HepG2 (cell line): ENCODE measurements around the gene KIAA1614. TPM values are rescaled to one million over a fixed set of nuclear protein-coding genes. Genes with fewer than 3 reads are reported as not detected.

Experiments used
- DPF2 ChIP-seq: sonication (generic); formaldehyde crosslinking; IDR thresholded peaks from 2 replicates; pipeline ENCODE4 v1.4.0; 2020; ENCODE audit warnings: mild to moderate bottlenecking, low read depth, missing genetic modification reagents, borderline replicate concordance
- KDM4B ChIP-seq: sonication (generic); formaldehyde crosslinking; IDR thresholded peaks from 2 replicates; pipeline ENCODE4 v1.4.0; 2020; ENCODE audit warnings: missing genetic modification reagents
- RBFOX2 ChIP-seq: fragments of 200-400 bp; formaldehyde crosslinking; IDR thresholded peaks from 2 replicates; pipeline ENCODE4 v1.6.1; 2017; ENCODE audit warnings: low read depth, mild to moderate bottlenecking, low read length
- SMAD3 ChIP-seq: sonication (generic); formaldehyde crosslinking; IDR thresholded peaks from 2 replicates; pipeline ENCODE4 v1.4.0; 2020; ENCODE audit warnings: missing genetic modification reagents
- TCF7L2 ChIP-seq: IDR thresholded peaks from 2 replicates; pipeline ENCODE4 v1.6.1; 2011; ENCODE audit warnings: mild to moderate bottlenecking, low read depth, low read length, moderate library complexity
- TOPORS ChIP-seq: sonication (generic); formaldehyde crosslinking; IDR thresholded peaks from 2 replicates; pipeline ENCODE4 v1.8.0; 2023; ENCODE audit warnings: mild to moderate bottlenecking, missing genetic modification reagents
- U2AF2 ChIP-seq: fragments of 200-400 bp; formaldehyde crosslinking; IDR thresholded peaks from 2 replicates; pipeline ENCODE4 v1.6.1; 2017; ENCODE audit warnings: low read depth, mild to moderate bottlenecking, low read length
- ZNF609 ChIP-seq: sonication (generic); formaldehyde crosslinking; IDR thresholded peaks from 2 replicates; pipeline ENCODE4 v1.4.0; 2020; ENCODE audit warnings: mild to moderate bottlenecking, missing genetic modification reagents, borderline replicate concordance
- ZNF639 ChIP-seq: conservative IDR thresholded peaks from 2 replicates; pipeline ENCODE4 v1.6.1; 2018; ENCODE audit warnings: missing genetic modification reagents
- ZNF790 ChIP-seq: sonication (generic); formaldehyde crosslinking; IDR thresholded peaks from 2 replicates; pipeline ENCODE4 v1.8.0; 2022; ENCODE audit warnings: missing genetic modification reagents, mild to moderate bottlenecking, borderline replicate concordance
- polyA plus RNA-seq, 8 experiments: library from polyadenylated mRNA; depleted of rRNA in 3 of 8; stranded (reverse) in 7 of 8; unstranded in 1 of 8; fragments of >200 nt; fragmentation: Illumina TruSeq in 4 of 8; extraction: Trizol in 4 of 8; gene quantifications; 2 replicates each; pipeline versions ENCODE4 v1.2.1 to v1.2.3, GENCODE V29; 2011 to 2016; ENCODE audit warnings: low read depth in 4 of 8, missing spikeins in 1 of 8, mixed read lengths in 1 of 8; ENCODE audit not compliant: insufficient read depth in 1 of 8
- total RNA-seq, 5 experiments: library from RNA; depleted of rRNA; stranded (reverse); fragments of >200 nt; fragmentation: Illumina TruSeq; extraction: Trizol; gene quantifications; 2 replicates each; pipeline ENCODE4 v1.2.3, GENCODE V29; 2016; ENCODE audit warnings: low read depth in 1 of 5

The KIAA1614 gene
- total and polyA plus RNA-seq, 2 of the 13 experiments (the other 11 are each of a cell fraction or from before 2014, with no cell fraction given): 0.15 to 0.77 TPM

DNA sequence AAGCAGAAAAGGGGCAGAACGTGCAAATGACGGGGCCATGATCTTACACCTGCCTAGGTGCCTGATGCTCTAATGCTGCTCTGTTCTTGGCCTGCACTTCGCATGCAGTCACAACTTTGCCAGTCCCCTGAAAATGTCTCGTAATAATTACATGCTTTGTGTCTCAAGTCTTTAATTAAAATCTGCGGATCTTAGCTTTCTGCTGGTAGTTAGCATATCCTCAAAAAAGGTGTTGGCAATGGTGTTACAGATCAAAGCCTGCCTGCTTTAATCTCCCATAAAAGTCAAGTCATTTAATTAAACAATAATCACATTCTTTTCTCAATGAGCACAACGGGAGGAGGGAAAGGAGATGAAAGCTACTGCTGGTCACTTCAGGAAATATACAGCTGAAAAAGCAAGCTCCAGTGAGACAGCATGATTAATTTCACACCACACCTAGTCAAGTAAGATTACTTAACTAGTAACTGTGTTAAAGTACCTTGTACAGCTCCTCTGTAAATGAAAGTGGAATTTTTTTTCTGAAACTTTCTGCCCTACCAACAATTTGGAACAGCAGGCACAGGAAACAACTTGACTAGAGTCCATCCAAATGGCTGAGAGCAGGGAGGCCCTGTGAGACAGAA, 64.1 kb downstream of the KIAA1614 start (continued):
- TF ChIP-seq U2AF2 (no peak), SMAD3 (no peak), ZNF609 (CRISPR knock-in tag) (no peak), ZNF639 (CRISPR knock-in tag) (no peak), KDM4B (CRISPR knock-in tag) (no peak), DPF2 (CRISPR knock-in tag) (no peak), TOPORS (no peak), TCF7L2 (no peak), ZNF790 (CRISPR knock-in tag) (no peak), RBFOX2 (no peak)
